ENCODE results near the gene FHIP1B. TPM values are rescaled to one million over a fixed set of nuclear protein-coding genes. Genes with fewer than 3 reads are reported as not detected.

FHIP1B gene
- total RNA-seq, 2 experiments from 2014 or later: 17.3 to 19.9 TPM

Other genes starting within 250 kb of the FHIP1B start
- not detected for gene OR52L1, start 247.7 kb downstream of the FHIP1B start, total RNA-seq
- gene OR56A4, start 227.7 kb downstream of the FHIP1B start, total RNA-seq: not detected
- gene OR56A1, start 203.9 kb downstream of the FHIP1B start, total RNA-seq: not detected
- not detected for gene OR56B4, start 127.0 kb downstream of the FHIP1B start, total RNA-seq
- gene OR52B2, start 64.3 kb downstream of the FHIP1B start, total RNA-seq: not detected
- not detected for gene OR52W1, start 35.4 kb downstream of the FHIP1B start, total RNA-seq
- not detected for gene C11orf42, start 29.1 kb downstream of the FHIP1B start, total RNA-seq
- under 1 TPM in 1 of 2 experiments, not detected in 1; 0.26 TPM for gene CNGA4, start 4.5 kb upstream of the FHIP1B start, total RNA-seq
- not detected for gene CCKBR, start 25.2 kb upstream of the FHIP1B start, total RNA-seq
- 10 to 100 TPM in 1 of 2 experiments, 1 to 10 TPM in 1; 4.9 to 18.7 TPM for gene CAVIN3, start 85.9 kb upstream of the FHIP1B start, total RNA-seq
- gene SMPD1, start 155.8 kb upstream of the FHIP1B start, total RNA-seq: 10 to 100 TPM; 38.9 to 41.9 TPM
- 10 to 100 TPM; 38.7 to 43.4 TPM for gene APBB1, start 184.5 kb upstream of the FHIP1B start, total RNA-seq
- gene HPX, start 206.4 kb upstream of the FHIP1B start, total RNA-seq: under 1 TPM in 1 of 2 experiments, not detected in 1; 0.76 TPM
- gene TRIM3, start 239.3 kb upstream of the FHIP1B start, total RNA-seq: 1 to 10 TPM; 4.8 to 5.1 TPM
- 10 to 100 TPM; 33.5 to 39.3 TPM for gene ARFIP2, start 246.7 kb upstream of the FHIP1B start, total RNA-seq
- 10 to 100 TPM; 29.2 to 47.0 TPM for gene TIMM10B, start 246.9 kb upstream of the FHIP1B start, total RNA-seq

All from activated CD8-positive, alpha-beta memory T cell treated with anti-CD3 and anti-CD28 coated beads, Interleukin-2, amount 10 ng/mL, durations not matched to agents 7 days and 5 days (primary cell).